H9 (cell line): ENCODE data around the gene SERPINB8. TPM values are rescaled to one million over a fixed set of nuclear protein-coding genes. Genes with fewer than 3 reads are reported as not detected.

Source experiments
- DNase-seq: peaks from one replicate; pipeline ENCODE4 v3.0.0-alpha.2; 2017
- H2AFZ ChIP-seq: one replicate; pipeline ENCODE4 v1.6.1; 2013; ENCODE audit warnings: mild to moderate bottlenecking, low read length, control low read depth, moderate library complexity
- H2AK5ac ChIP-seq: 2 replicates; pipeline ENCODE4 v1.6.1; 2013; ENCODE audit warnings: low read length, control low read depth, mixed read lengths; ENCODE audit not compliant: insufficient read length
- H2BK120ac ChIP-seq: one replicate; pipeline ENCODE4 v1.6.1; 2013; ENCODE audit warnings: low read depth, mild to moderate bottlenecking, low read length, control low read depth, inconsistent platforms; ENCODE audit not compliant: poor library complexity, severe bottlenecking
- H2BK12ac ChIP-seq: 2 replicates; pipeline ENCODE4 v1.6.1; 2013; ENCODE audit warnings: low read length, control low read depth, mixed read lengths, low read depth; ENCODE audit not compliant: insufficient read length
- H2BK15ac ChIP-seq: 2 replicates; pipeline ENCODE4 v1.6.1; 2013; ENCODE audit warnings: low read depth, low read length, control low read depth
- H2BK20ac ChIP-seq: one replicate; pipeline ENCODE4 v1.6.1; 2013; ENCODE audit warnings: low read depth, mild to moderate bottlenecking, low read length, control low read depth, inconsistent platforms; ENCODE audit not compliant: poor library complexity, severe bottlenecking
- H2BK5ac ChIP-seq: 2 replicates; pipeline ENCODE4 v1.6.1; 2013; ENCODE audit warnings: low read length, control low read depth, mixed read lengths; ENCODE audit not compliant: insufficient read length
- H3K14ac ChIP-seq: 2 replicates; pipeline ENCODE4 v1.6.1; 2013; ENCODE audit warnings: low read length, control low read depth; ENCODE audit not compliant: insufficient read depth
- H3K18ac ChIP-seq: 2 replicates; pipeline ENCODE4 v1.6.1; 2013; ENCODE audit warnings: low read depth, mild to moderate bottlenecking, mixed read lengths, low read length, control low read depth; ENCODE audit not compliant: insufficient read length
- H3K23ac ChIP-seq: 2 replicates; pipeline ENCODE4 v1.6.1; 2013; ENCODE audit warnings: low read length, control low read depth, mixed read lengths, low read depth; ENCODE audit not compliant: insufficient read length
- H3K23me2 ChIP-seq: 2 replicates; pipeline ENCODE4 v1.6.1; 2013; ENCODE audit warnings: low read depth, mild to moderate bottlenecking, mixed read lengths, low read length, control low read depth; ENCODE audit not compliant: insufficient read length, poor library complexity, severe bottlenecking
- H3K27ac ChIP-seq: 2 replicates; pipeline ENCODE4 v1.5.1; 2013; ENCODE audit warnings: low read length, control low read depth, mixed read lengths, low read depth; ENCODE audit not compliant: insufficient read length
- H3K27me3 ChIP-seq: 2 replicates; pipeline ENCODE4 v1.6.1; 2013; ENCODE audit warnings: low read length, control low read depth, inconsistent platforms; ENCODE audit not compliant: insufficient read depth
- H3K4ac ChIP-seq: 2 replicates; pipeline ENCODE4 v1.6.1; 2013; ENCODE audit warnings: low read depth, mild to moderate bottlenecking, control low read depth, inconsistent platforms, low read length, moderate library complexity
- H3K4me1 ChIP-seq: 2 replicates; pipeline ENCODE4 v1.6.1; 2013; ENCODE audit warnings: low read length, control low read depth, inconsistent platforms; ENCODE audit not compliant: insufficient read depth
- H3K4me2 ChIP-seq: 2 replicates; pipeline ENCODE4 v1.6.1; 2013; ENCODE audit warnings: low read length, control low read depth, mixed read lengths; ENCODE audit not compliant: insufficient read length, insufficient read depth
- H3K56ac ChIP-seq: 2 replicates; pipeline ENCODE4 v1.6.1; 2013; ENCODE audit warnings: low read depth, mild to moderate bottlenecking, mixed read lengths, low read length, control low read depth; ENCODE audit not compliant: insufficient read length
- H3K79me1 ChIP-seq: 2 replicates; pipeline ENCODE4 v1.6.1; 2013; ENCODE audit warnings: low read depth, mild to moderate bottlenecking, moderate library complexity, low read length, control low read depth, inconsistent platforms; ENCODE audit not compliant: insufficient read depth, poor library complexity, severe bottlenecking
- H3K79me2 ChIP-seq: 2 replicates; pipeline ENCODE4 v1.6.1; 2013; ENCODE audit warnings: low read length, control low read depth, inconsistent platforms; ENCODE audit not compliant: insufficient read depth
- H3K9ac ChIP-seq: 2 replicates; pipeline ENCODE4 v1.6.1; 2013; ENCODE audit warnings: low read length, control low read depth, mixed read lengths; ENCODE audit not compliant: insufficient read length; ENCODE audit errors: extremely low read depth
- H3K9me3 ChIP-seq: one replicate; pipeline ENCODE4 v1.6.1; 2013; ENCODE audit warnings: low read depth, low read length, inconsistent platforms; ENCODE audit not compliant: control insufficient read depth
- H3T11ph ChIP-seq: one replicate; pipeline ENCODE4 v1.6.1; 2013; ENCODE audit warnings: mild to moderate bottlenecking, low read length, control low read depth, inconsistent platforms
- H4K20me1 ChIP-seq: one replicate; pipeline ENCODE4 v1.6.1; 2013; ENCODE audit not compliant: control insufficient read depth, insufficient read length, insufficient read depth
- H4K5ac ChIP-seq: 2 replicates; pipeline ENCODE4 v1.6.1; 2013; ENCODE audit warnings: low read depth, mild to moderate bottlenecking, mixed read lengths, low read length, control low read depth; ENCODE audit not compliant: insufficient read length
- H4K8ac ChIP-seq: replicated peaks from 2 replicates; pipeline ENCODE4 v1.6.1; 2013; ENCODE audit warnings: low read length, control low read depth, mixed read lengths, low read depth; ENCODE audit not compliant: insufficient read length
- H4K91ac ChIP-seq: 2 replicates; pipeline ENCODE4 v1.6.1; 2013; ENCODE audit warnings: low read depth, mild to moderate bottlenecking, moderate library complexity, mixed read lengths, low read length, control low read depth; ENCODE audit not compliant: insufficient read length
- H3K27ac Mint-ChIP-seq, 3 experiments: 2 replicates in 2 of 3; 3 replicates in 1 of 3; pipeline ENCODE4 v1.8.0; 2020 to 2021; ENCODE audit warnings: mixed read lengths in 3 of 3, mild to moderate bottlenecking in 1 of 3, moderate library complexity in 1 of 3
- H3K27me3 Mint-ChIP-seq: 2 replicates; pipeline ENCODE4 v1.8.0; 2021; ENCODE audit warnings: low read depth, mild to moderate bottlenecking, moderate library complexity, mixed read lengths
- H3K36me3 Mint-ChIP-seq, 3 experiments: 2 replicates in 2 of 3; 3 replicates in 1 of 3; pipeline ENCODE4 v1.8.0; 2020 to 2021; ENCODE audit warnings: low read depth in 3 of 3, mixed read lengths in 3 of 3; ENCODE audit not compliant: insufficient read depth in 1 of 3
- H3K4me1 Mint-ChIP-seq, 2 experiments: 2 replicates each; pipeline ENCODE4 v1.8.0; 2020; ENCODE audit warnings: mixed read lengths in 2 of 2
- H3K4me3 Mint-ChIP-seq, 2 experiments: 2 replicates in 1 of 2; 3 replicates in 1 of 2; pipeline ENCODE4 v1.8.0; 2020 to 2021; ENCODE audit warnings: mild to moderate bottlenecking in 2 of 2, mixed read lengths in 2 of 2, moderate library complexity in 1 of 2
- H3K9me3 Mint-ChIP-seq, 2 experiments: 2 replicates in 1 of 2; 3 replicates in 1 of 2; pipeline ENCODE4 v1.8.0; 2020; ENCODE audit warnings: mild to moderate bottlenecking in 2 of 2, mixed read lengths in 2 of 2, moderate library complexity in 1 of 2
- WGBS: extraction: QIAGEN DNeasy Blood & Tissue Kit; methylation state at CpG from one replicate; pipeline ENCODE4 v1.1.7; 2013; ENCODE audit warnings: missing lambda C conversion rate, low lambda C conversion rate, mixed read lengths; ENCODE audit not compliant: insufficient read length; ENCODE audit errors: extremely low coverage; 5-methylcytosine and 5-hydroxymethylcytosine counted together
- total RNA-seq: library from RNA; stranded (reverse); gene quantifications from 2 replicates; pipeline ENCODE4 v1.2.1, GENCODE V29; 2021
- TF ChIP-seq, protein P1 (sequence below): fragments of 200-600 bp; sonication (generic); conservative IDR thresholded peaks from 3 replicates; pipeline ENCODE4 v1.8.0; 2021; ENCODE audit warnings: antibody characterized with exemption, mild to moderate bottlenecking

The SERPINB8 gene
- total RNA-seq, 1 experiment from 2014 or later: 2.1 TPM

DNA sequence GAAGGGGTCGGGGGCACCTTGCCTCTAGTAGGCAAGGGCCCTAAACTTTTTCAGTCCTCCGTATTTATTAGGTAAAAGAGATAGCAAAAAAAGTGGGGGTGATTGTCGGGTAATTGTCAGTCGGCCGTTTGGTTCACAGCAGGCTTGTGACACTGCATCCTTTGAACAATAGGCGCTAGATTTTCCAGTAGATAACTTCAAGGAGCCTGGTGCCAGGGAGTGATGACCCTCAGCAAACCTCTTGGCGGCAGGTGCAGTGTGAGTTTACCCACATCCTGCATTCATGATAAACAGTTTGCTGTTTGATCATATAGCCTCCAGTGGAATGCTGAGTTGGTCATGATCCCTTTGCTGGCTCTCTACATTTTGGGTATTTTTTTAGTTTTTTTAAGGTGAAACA lies 22.9 kb downstream of the SERPINB8 start:
- peaks cover 9 to 16% (median 11%) of the 10 kb centered on the region in 3 experiments for H3K36me3 Mint-ChIP-seq
- WGBS: no CpG with 5 or more reads among the region's 7 CpGs
- Histone ChIP-seq H2BK120ac (no peak overlapping the region), H4K5ac (no peak overlapping the region), H3K79me1 (no peaks in the 10 kb centered on the region), H3T11ph (no peak overlapping the region), H4K91ac (no peak overlapping the region), H3K14ac (no peak overlapping the region), H3K9me3 (peaks cover 6% of the 10 kb centered on the region), H4K8ac (no peak overlapping the region), H2BK20ac (no peak overlapping the region), H3K79me2 (no peaks in the 10 kb centered on the region), H3K23ac (no peak overlapping the region), H3K4me2 (no peak overlapping the region), H3K9ac (no peak overlapping the region), H2AK5ac (no peak overlapping the region), H3K27ac (no peak overlapping the region), H2AFZ (no peak overlapping the region), H3K18ac (no peak overlapping the region), H3K23me2 (no peaks in the 10 kb centered on the region), H2BK15ac (no peak overlapping the region), H4K20me1 (no peaks in the 10 kb centered on the region), H3K27me3 (no peaks in the 10 kb centered on the region), H3K56ac (no peak overlapping the region), H3K4me1 (no peaks in the 10 kb centered on the region), H3K4ac (no peak overlapping the region), H2BK12ac (no peak overlapping the region), H2BK5ac (no peak overlapping the region)
- H3K27me3 Mint-ChIP-seq: no peaks in the 10 kb centered on the region
- H3K9me3 Mint-ChIP-seq: peaks cover 14 to 25% of the 10 kb centered on the region in 2 experiments
- DNase-seq: no peak
- TF ChIP-seq, protein P1, sequence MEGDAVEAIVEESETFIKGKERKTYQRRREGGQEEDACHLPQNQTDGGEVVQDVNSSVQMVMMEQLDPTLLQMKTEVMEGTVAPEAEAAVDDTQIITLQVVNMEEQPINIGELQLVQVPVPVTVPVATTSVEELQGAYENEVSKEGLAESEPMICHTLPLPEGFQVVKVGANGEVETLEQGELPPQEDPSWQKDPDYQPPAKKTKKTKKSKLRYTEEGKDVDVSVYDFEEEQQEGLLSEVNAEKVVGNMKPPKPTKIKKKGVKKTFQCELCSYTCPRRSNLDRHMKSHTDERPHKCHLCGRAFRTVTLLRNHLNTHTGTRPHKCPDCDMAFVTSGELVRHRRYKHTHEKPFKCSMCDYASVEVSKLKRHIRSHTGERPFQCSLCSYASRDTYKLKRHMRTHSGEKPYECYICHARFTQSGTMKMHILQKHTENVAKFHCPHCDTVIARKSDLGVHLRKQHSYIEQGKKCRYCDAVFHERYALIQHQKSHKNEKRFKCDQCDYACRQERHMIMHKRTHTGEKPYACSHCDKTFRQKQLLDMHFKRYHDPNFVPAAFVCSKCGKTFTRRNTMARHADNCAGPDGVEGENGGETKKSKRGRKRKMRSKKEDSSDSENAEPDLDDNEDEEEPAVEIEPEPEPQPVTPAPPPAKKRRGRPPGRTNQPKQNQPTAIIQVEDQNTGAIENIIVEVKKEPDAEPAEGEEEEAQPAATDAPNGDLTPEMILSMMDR: no peak
- no peaks in the 10 kb centered on the region for H3K4me1 Mint-ChIP-seq
- H3K27ac Mint-ChIP-seq: no peak overlapping the region
- H3K4me3 Mint-ChIP-seq: no peak overlapping the region; a peak in 1 of 5 replicates
